GM20000 (cell line): ENCODE data around the gene NBAS.
"Not testable (repeated sequence)": the region's sequence is repeated elsewhere in the genome, so short reads cannot be mapped to it uniquely, and the experiment has no call there.

Source experiments
- DNase-seq: peaks from one replicate; pipeline ENCODE4 v3.0.0; 2012; ENCODE audit warnings: low spot score
- TF ChIP-seq, protein P1 (sequence below): IDR thresholded peaks from 2 replicates; pipeline ENCODE4 v1.5.1; 2012; ENCODE audit warnings: mild to moderate bottlenecking, control low read depth; ENCODE audit errors: extremely low read depth, missing control alignments

NBAS gene

DNA sequence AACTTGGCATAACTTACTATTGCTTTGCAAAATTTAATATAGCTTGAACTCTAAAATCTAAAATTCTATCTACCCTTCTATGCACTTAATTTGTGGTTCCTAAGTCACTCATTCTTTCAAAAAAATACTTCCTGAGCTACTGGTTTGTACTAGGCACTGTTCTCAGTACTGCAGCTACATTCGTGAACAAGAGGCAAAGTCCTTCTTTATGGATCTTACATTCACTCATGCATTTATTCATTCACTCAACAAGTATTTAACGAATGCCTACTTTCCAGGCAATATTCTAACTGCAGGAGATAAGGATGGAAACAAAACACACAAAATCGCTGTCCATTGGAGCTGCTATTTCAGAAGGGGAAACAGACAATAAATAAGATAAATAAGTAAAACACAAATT lies 104.8 kb downstream of the NBAS start:
- TF ChIP-seq, protein P1, sequence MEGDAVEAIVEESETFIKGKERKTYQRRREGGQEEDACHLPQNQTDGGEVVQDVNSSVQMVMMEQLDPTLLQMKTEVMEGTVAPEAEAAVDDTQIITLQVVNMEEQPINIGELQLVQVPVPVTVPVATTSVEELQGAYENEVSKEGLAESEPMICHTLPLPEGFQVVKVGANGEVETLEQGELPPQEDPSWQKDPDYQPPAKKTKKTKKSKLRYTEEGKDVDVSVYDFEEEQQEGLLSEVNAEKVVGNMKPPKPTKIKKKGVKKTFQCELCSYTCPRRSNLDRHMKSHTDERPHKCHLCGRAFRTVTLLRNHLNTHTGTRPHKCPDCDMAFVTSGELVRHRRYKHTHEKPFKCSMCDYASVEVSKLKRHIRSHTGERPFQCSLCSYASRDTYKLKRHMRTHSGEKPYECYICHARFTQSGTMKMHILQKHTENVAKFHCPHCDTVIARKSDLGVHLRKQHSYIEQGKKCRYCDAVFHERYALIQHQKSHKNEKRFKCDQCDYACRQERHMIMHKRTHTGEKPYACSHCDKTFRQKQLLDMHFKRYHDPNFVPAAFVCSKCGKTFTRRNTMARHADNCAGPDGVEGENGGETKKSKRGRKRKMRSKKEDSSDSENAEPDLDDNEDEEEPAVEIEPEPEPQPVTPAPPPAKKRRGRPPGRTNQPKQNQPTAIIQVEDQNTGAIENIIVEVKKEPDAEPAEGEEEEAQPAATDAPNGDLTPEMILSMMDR: no peak
- no peak for DNase-seq

DNA sequence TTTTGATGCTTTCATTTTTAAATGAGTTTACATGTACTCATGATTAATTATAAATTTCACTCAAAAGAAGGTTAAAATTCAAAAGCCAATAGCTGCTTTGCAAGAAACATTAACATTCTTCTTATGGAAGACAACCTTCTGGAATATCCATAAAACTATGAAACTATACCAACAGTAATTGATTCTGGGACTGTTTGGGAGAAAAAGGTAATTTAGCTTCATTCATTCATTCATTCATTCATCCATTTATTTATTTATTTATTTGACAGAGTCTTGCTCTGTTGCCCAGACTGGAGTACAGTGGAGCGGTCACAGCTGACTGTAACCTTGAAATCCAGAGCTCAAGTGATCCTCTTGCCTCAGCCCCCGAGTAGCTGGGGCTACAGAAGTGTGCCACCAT lies 110.3 kb downstream of the NBAS start:
- TF ChIP-seq, protein P1: no peak

GRCh38 chr2:15449556-15450236 lies 111.4 kb downstream of the NBAS start:
- TF ChIP-seq, protein P1: no peak
- no peak for DNase-seq

More for the DNA sequence above, 110.3 kb downstream of the NBAS start:
- DNase-seq: no peak

GRCh38 chr2:15448250-15448839 lies 112.8 kb downstream of the NBAS start:
- TF ChIP-seq, protein P1: no peak
- DNase-seq: no peak

DNA sequence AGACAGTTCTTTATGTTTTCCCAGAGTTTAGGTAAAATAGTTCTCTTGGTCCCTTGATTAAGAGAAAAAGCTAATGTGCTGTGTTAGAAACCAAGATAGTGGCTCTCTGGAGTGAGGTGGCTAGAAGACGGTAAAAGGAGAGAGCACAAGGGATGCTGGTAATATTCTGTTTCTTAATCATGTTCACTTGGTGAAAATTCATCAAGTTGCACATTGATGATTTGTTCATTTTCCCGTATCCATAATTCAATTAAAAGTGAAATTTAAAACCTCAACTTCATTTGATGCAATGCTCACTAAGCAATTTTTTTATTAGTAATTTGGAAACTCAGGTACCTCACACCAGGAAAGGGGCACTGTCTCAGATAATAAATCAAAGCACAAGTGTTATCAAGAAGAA lies 113.8 kb downstream of the NBAS start:
- DNase-seq: no peak

DNA sequence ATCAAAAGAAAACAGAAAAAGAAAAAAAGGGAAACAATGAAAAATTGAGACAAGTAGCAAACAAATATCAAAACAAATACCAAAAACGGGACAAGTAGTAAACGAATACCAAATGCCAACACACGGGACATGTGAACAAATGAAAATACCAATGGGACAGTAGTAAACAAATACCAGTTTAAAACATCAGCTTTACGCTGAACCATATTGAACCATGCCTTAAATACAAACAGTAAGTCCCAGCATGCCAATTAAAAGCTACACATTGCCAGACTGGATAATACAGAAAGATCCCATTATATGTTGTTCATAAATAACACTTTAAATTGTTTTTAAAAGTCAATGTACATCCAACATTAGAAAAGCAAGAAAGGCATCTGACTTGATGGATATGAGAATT lies 114.2 kb downstream of the NBAS start:
- TF ChIP-seq, protein P1: no peak
- DNase-seq: no peak

More for the DNA sequence above, 113.8 kb downstream of the NBAS start:
- TF ChIP-seq, protein P1: no peak

GRCh38 chr2:15445891-15446562 lies 115.1 kb downstream of the NBAS start:
- DNase-seq: no peak
- TF ChIP-seq, protein P1: no peak

GRCh38 chr2:15439768-15440524 lies 121.2 kb downstream of the NBAS start:
- DNase-seq: not testable (repeated sequence)

DNA sequence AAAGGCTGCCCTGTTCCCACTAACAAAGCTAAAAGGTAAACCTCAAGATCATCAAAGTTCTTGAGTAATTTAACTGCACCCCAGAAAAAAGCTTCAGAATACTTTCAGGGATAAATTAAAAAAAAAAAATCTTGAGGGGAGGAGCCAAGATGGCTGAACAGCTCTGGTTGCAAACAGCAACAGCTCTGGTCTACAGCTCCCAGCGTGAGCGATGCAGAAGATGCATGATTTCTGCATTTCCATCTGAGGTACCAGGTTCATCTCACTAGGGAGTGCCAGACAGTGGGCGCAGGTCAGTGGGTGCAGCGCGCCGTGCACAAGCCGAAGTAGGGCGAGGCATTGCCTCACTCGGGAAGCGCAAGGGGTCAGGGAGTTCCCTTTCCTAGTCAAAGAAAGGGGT lies 121.8 kb downstream of the NBAS start:
- DNase-seq: not testable (repeated sequence)
